Gastrocnemius medialis (tissue), 4 donors: ENCODE data around the gene MTERF1. TPM values are rescaled to one million over a fixed set of nuclear protein-coding genes. Genes with fewer than 3 reads are reported as not detected.
"Not testable (repeated sequence)": the region's sequence is repeated elsewhere in the genome, so short reads cannot be mapped to it uniquely, and the experiment has no call there.

Experiments
- ATAC-seq, 2 donors: fragments of 150-250 bp; one replicate each; pipeline ENCODE4 v1.9.1; 2016
- DNase-seq, 2 donors: peaks; one replicate each; pipeline ENCODE4 v3.0.0-alpha.2; 2019
- H3K27ac ChIP-seq, 4 donors: fragments of 200-600 bp; sonication (generic); 1 replicate in 1 of 4; 2 replicates in 3 of 4; pipeline ENCODE4 v1.5.1; 2016 to 2018; ENCODE audit warnings: mild to moderate bottlenecking in 2 of 4, moderate library complexity in 1 of 4
- H3K27me3 ChIP-seq, 3 donors: fragments of 200-600 bp; sonication (generic) in 2 of 3; 1 replicate in 1 of 3; 2 replicates in 2 of 3; pipeline versions ENCODE4 v1.5.1 to v1.6.0; 2016 to 2019; ENCODE audit warnings: mild to moderate bottlenecking in 1 of 3, moderate library complexity in 1 of 3
- H3K36me3 ChIP-seq, 2 donors: fragments of 200-600 bp; sonication (generic) in 1 of 2; one replicate each; pipeline ENCODE4 v1.5.1; 2017 to 2018
- H3K4me1 ChIP-seq, 2 donors: fragments of 200-600 bp; sonication (generic) in 1 of 2; one replicate each; pipeline ENCODE4 v1.5.1; 2016 to 2017; ENCODE audit warnings: mild to moderate bottlenecking in 2 of 2
- H3K4me3 ChIP-seq, 4 donors: fragments of 200-600 bp; sonication (generic) in 3 of 4; 1 replicate in 1 of 4; 2 replicates in 3 of 4; pipeline ENCODE4 v1.5.1; 2016 to 2019; ENCODE audit warnings: mild to moderate bottlenecking in 2 of 4
- H3K9me3 ChIP-seq, 3 donors: fragments of 200-600 bp; sonication (generic) in 2 of 3; 1 replicate in 1 of 3; 2 replicates in 2 of 3; pipeline ENCODE4 v1.5.1; 2016 to 2019
- POLR2A ChIP-seq, 2 donors: fragments of 450-650 bp; IDR thresholded peaks; one replicate each; pipeline ENCODE4 v1.6.1; 2017; ENCODE audit warnings: antibody characterized with exemption in 2 of 2, mild to moderate bottlenecking in 2 of 2, moderate library complexity in 2 of 2
- in situ Hi-C, 4 donors: fragments of 200-750 bp; cut with MboI; loops; one replicate each; pipeline versions ENCODE4 v1.15.0 to v1.8.0; 2017; ENCODE audit warnings: low sequenced_read_pairs in 4 of 4
- intact Hi-C: fragments of 100-400 bp; cut with DNase I; formaldehyde crosslinking; loops from one replicate; pipeline ENCODE4 v1.15.1; 2023; ENCODE audit warnings: low total_unique reads
- total RNA-seq, 4 donors: library from RNA; depleted of rRNA; stranded (reverse); fragments of >200 nt; gene quantifications; one replicate each; pipeline versions ENCODE4 v1.1.0 to v1.2.3, GENCODE V29; 2016
- TF ChIP-seq, protein P1 (sequence below), 5 experiments: fragments of 450-650 bp in 3 of 5; fragments of 200-600 bp in 2 of 5; sonication (generic) in 2 of 5; IDR thresholded peaks in 4 of 5; conservative IDR thresholded peaks in 1 of 5; 1 replicate in 4 of 5; 2 replicates in 1 of 5; pipeline ENCODE4 v1.5.1; 2016 to 2019; ENCODE audit warnings: antibody characterized with exemption in 5 of 5, mild to moderate bottlenecking in 3 of 5, moderate library complexity in 3 of 5

Gene MTERF1
- total RNA-seq, 4 donors from 2014 or later = 3.3 to 5.5 (median 3.7) TPM

- no peak overlapping the region for H3K4me3 ChIP-seq
- no peaks in the 10 kb centered on the region for H3K4me1 ChIP-seq
- no peaks in the 10 kb centered on the region for H3K9me3 ChIP-seq
- in situ Hi-C loops = no loop called here
- no peaks in the 10 kb centered on the region for H3K36me3 ChIP-seq
- no peak for TF ChIP-seq POLR2A (IDR thresholded peaks at IDR 0.05)
- TF ChIP-seq, protein P1, sequence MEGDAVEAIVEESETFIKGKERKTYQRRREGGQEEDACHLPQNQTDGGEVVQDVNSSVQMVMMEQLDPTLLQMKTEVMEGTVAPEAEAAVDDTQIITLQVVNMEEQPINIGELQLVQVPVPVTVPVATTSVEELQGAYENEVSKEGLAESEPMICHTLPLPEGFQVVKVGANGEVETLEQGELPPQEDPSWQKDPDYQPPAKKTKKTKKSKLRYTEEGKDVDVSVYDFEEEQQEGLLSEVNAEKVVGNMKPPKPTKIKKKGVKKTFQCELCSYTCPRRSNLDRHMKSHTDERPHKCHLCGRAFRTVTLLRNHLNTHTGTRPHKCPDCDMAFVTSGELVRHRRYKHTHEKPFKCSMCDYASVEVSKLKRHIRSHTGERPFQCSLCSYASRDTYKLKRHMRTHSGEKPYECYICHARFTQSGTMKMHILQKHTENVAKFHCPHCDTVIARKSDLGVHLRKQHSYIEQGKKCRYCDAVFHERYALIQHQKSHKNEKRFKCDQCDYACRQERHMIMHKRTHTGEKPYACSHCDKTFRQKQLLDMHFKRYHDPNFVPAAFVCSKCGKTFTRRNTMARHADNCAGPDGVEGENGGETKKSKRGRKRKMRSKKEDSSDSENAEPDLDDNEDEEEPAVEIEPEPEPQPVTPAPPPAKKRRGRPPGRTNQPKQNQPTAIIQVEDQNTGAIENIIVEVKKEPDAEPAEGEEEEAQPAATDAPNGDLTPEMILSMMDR (IDR thresholded peaks at IDR 0.05 in 4 of 5, conservative IDR thresholded peaks at IDR 0.05 in 1 of 5) = no peak
- ATAC-seq (no peak), DNase-seq (no peak)
- no peaks in the 10 kb centered on the region for H3K27me3 ChIP-seq
- intact Hi-C loops = no loop called here
- no peak overlapping the region for H3K27ac ChIP-seq
Observed at GRCh38 chr7:91894781-91895480, 14.4 kb upstream of the MTERF1 start.

GRCh38 chr7:91893699-91894098 is 13.2 kb upstream of the MTERF1 start:
- intact Hi-C loops, in situ Hi-C loops, H3K27me3 ChIP-seq, ATAC-seq, H3K4me1 ChIP-seq, DNase-seq, H3K9me3 ChIP-seq, H3K36me3 ChIP-seq, H3K4me3 ChIP-seq, H3K27ac ChIP-seq: not testable (repeated sequence)

DNA sequence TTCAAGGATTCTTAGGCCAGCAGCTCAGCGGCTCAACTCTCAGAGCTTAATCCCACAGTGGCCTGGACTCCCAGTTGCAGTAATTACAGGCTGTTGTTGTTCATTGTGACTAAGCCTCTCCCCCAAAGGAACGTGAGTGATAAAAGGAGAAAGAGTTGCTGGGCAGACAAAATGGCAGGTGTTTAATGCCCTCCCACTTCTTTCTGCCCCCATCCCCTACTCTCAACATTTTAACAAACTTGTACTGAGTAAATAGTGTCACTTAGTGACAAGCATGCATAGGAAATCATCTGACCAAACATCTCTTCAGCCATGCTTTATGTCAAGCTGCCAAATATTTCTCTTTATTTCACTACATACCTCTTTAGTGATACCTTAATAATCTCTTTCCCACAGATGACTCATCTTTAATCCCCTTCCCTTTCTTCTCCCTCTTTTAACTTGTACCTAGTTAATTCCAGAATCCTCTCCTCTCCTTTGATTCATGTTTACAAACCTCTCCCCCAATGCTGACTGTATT is 12.4 kb upstream of the MTERF1 start:
- H3K27ac ChIP-seq = no peak overlapping the region
- in situ Hi-C loops (no loop called here), intact Hi-C loops (no loop called here)
- H3K4me1 ChIP-seq = no peaks in the 10 kb centered on the region
- H3K27me3 ChIP-seq = no peaks in the 10 kb centered on the region
- H3K9me3 ChIP-seq = no peaks in the 10 kb centered on the region
- ATAC-seq (no peak), DNase-seq (no peak)
- no peak overlapping the region for H3K4me3 ChIP-seq
- TF ChIP-seq POLR2A (IDR thresholded peaks at IDR 0.05) = no peak
- TF ChIP-seq, protein P1 (IDR thresholded peaks at IDR 0.05 in 4 of 5, conservative IDR thresholded peaks at IDR 0.05 in 1 of 5) = no peak
- H3K36me3 ChIP-seq = no peaks in the 10 kb centered on the region

DNA sequence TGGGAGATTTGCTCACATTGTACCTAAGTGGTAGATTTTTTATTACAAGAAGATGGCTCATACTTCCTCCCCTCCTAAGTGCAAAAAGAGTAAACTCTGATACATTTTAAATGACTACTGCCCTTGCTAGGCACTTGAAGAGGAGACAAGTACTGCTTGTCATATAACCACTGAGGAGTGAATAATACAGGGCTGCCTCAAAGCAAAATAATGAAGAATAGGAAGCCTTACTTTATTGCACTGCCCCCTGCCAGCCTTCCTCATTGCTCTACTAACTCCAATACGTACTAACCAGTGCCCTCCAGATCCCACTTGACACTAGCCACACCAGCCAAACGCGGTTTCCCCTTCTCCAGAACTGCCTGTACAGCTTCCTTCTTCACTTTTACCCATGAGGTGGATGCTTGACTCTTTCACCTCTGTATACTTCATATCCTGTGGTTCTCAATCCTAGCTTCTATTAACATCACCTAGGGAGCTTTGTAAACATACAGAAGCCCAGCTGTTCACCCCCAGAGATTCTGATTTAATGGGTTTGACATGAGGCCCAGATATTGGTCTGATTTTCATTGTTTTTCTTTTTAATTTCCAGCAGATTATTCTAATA is 11.7 kb upstream of the MTERF1 start:
- Histone ChIP-seq H3K36me3 (no peaks in the 10 kb centered on the region), H3K27ac (no peak overlapping the region), H3K4me1 (no peaks in the 10 kb centered on the region), H3K4me3 (no peak overlapping the region), H3K27me3 (no peaks in the 10 kb centered on the region), H3K9me3 (no peaks in the 10 kb centered on the region)
- DNase-seq = no peak
- intact Hi-C loops (no loop called here), in situ Hi-C loops (no loop called here)
- ATAC-seq = no peak
- TF ChIP-seq, protein P1 (IDR thresholded peaks at IDR 0.05 in 4 of 5, conservative IDR thresholded peaks at IDR 0.05 in 1 of 5) = no peak
- no peak for TF ChIP-seq POLR2A (IDR thresholded peaks at IDR 0.05)

GRCh38 chr7:91888271-91889175 is 8.0 kb upstream of the MTERF1 start:
- H3K9me3 ChIP-seq, intact Hi-C loops, in situ Hi-C loops, H3K4me3 ChIP-seq, H3K4me1 ChIP-seq, H3K27ac ChIP-seq, ATAC-seq, H3K36me3 ChIP-seq, DNase-seq, H3K27me3 ChIP-seq: not testable (repeated sequence)

GRCh38 chr7:91887336-91888213 is 7.1 kb upstream of the MTERF1 start:
- H3K36me3 ChIP-seq, in situ Hi-C loops, intact Hi-C loops: not testable (repeated sequence)

More at GRCh38 chr7:91887336-91888213, 7.1 kb upstream of the MTERF1 start:
- not testable (repeated sequence) for H3K27ac ChIP-seq, H3K27me3 ChIP-seq, H3K4me3 ChIP-seq, H3K9me3 ChIP-seq, ATAC-seq, DNase-seq, H3K4me1 ChIP-seq
